ENCODE measurements around the gene STAT2.

- TF ChIP-seq CTCF (IDR thresholded peaks at IDR 0.05; ENCODE audit: borderline replicate concordance, extremely low read depth, low read length, poor library complexity, severe bottlenecking) (no peak), EZH2 (IDR thresholded peaks at IDR 0.05; ENCODE audit: borderline replicate concordance, low read depth, low read length, severe bottlenecking) (no peak)
Observed at GRCh38 chr12:56336361-56337167, 23.3 kb downstream of the STAT2 start.

Data from DND-41 (cell line).